Endothelial cell of umbilical vein (primary cell): ENCODE data around the gene ZNF398. TPM values are rescaled to one million over a fixed set of nuclear protein-coding genes. Genes with fewer than 3 reads are reported as not detected.

Experiments
- BruUV-seq: library from RNA; stranded (reverse); fragments of 400-500 nt; replicated peaks from 2 replicates; lab custom pipeline; 2021; lab: Mats Ljungman, UMichigan
- CTCF ChIA-PET: fragments of 300-600, 350-600 bp; sonication (Branson Sonifier 250); formaldehyde crosslinking; loops from one replicate; lab custom pipeline; 2021; ENCODE audit warnings: antibody characterized with exemption, inconsistent platforms; lab: Charles Lee
- POLR2A ChIA-PET: fragments of 300-600, 350-600 bp; sonication (Branson Sonifier 250); formaldehyde crosslinking; loops from one replicate; lab custom pipeline; 2021; ENCODE audit warnings: antibody characterized with exemption, inconsistent platforms; lab: Charles Lee
- DNase-seq: peaks from one replicate; pipeline ENCODE4 v3.0.0-alpha.2; 2011; ENCODE audit warnings: low read depth, low spot score
- FAIRE-seq: peaks from 2 replicates; lab custom pipeline; 2011; peaks lifted over from hg19 to GRCh38; lab: Jason Lieb, UNC
- H2AFZ ChIP-seq: 2 replicates; pipeline ENCODE4 v1.6.0; 2012; ENCODE audit warnings: low read depth, low read length, control low read depth, inconsistent platforms
- H3K27ac ChIP-seq: 2 replicates; pipeline ENCODE4 v1.5.1; 2011; ENCODE audit warnings: low read depth, mild to moderate bottlenecking, control low read depth, low read length, moderate library complexity; ENCODE audit not compliant: insufficient read depth
- H3K27me3 ChIP-seq, 2 experiments: 2 replicates each; pipeline versions ENCODE4 v1.6.0 to v1.6.1; 2011; ENCODE audit warnings: low read length in 2 of 2, mixed read lengths in 1 of 2; ENCODE audit not compliant: control insufficient read depth in 2 of 2, insufficient read depth in 2 of 2
- H3K36me3 ChIP-seq, 2 experiments: 2 replicates in 1 of 2; 3 replicates in 1 of 2; pipeline ENCODE4 v1.5.1; 2011; ENCODE audit warnings: low read length in 2 of 2, mild to moderate bottlenecking in 1 of 2, moderate library complexity in 1 of 2; ENCODE audit not compliant: control insufficient read depth in 2 of 2, insufficient read depth in 2 of 2; ENCODE audit errors: extremely low read depth in 1 of 2
- H3K4me1 ChIP-seq: 3 replicates; pipeline ENCODE4 v1.5.1; 2011; ENCODE audit warnings: mild to moderate bottlenecking, low read length; ENCODE audit not compliant: control insufficient read depth, insufficient read depth; ENCODE audit errors: extremely low read depth
- H3K4me2 ChIP-seq: 2 replicates; pipeline ENCODE4 v1.6.1; 2011; ENCODE audit warnings: low read length, control low read depth, mixed read lengths; ENCODE audit not compliant: insufficient read depth
- H3K4me3 ChIP-seq, 3 experiments: fragments of 200-600 bp in 1 of 3; sonication (generic), shearing (Covaris generic) in 1 of 3; replicated peaks in 1 of 3; 2 replicates each; pipeline ENCODE4 v1.5.1; 2011 to 2016; ENCODE audit warnings: control low read depth in 3 of 3, low read length in 3 of 3, mild to moderate bottlenecking in 2 of 3, inconsistent platforms in 1 of 3, low read depth in 1 of 3, moderate library complexity in 1 of 3; ENCODE audit not compliant: insufficient read depth in 1 of 3
- H3K79me2 ChIP-seq: 2 replicates; pipeline ENCODE4 v1.6.0; 2012; ENCODE audit warnings: low read length, inconsistent platforms; ENCODE audit not compliant: control insufficient read depth, insufficient read depth
- H3K9ac ChIP-seq: replicated peaks from 2 replicates; pipeline ENCODE3; 2011; ENCODE audit warnings: low read length, control low read depth; ENCODE audit not compliant: insufficient read depth; ENCODE audit errors: extremely low read depth
- H3K9me1 ChIP-seq: replicated peaks from 3 replicates; pipeline ENCODE4 v1.6.0; 2011; ENCODE audit warnings: mild to moderate bottlenecking, low read length; ENCODE audit not compliant: control insufficient read depth, insufficient read depth; ENCODE audit errors: extremely low read depth
- H3K9me3 ChIP-seq: replicated peaks from 2 replicates; pipeline ENCODE4 v1.5.1; 2012; ENCODE audit warnings: low read length, inconsistent platforms; ENCODE audit not compliant: control insufficient read depth, insufficient read depth
- H4K20me1 ChIP-seq: replicated peaks from 2 replicates; pipeline ENCODE3; 2011; ENCODE audit warnings: mild to moderate bottlenecking, low read length; ENCODE audit not compliant: control insufficient read depth, insufficient read depth; ENCODE audit errors: extremely low read depth
- CTCF ChIP-seq, 2 donors: IDR thresholded peaks; 1 replicate in 1 of 2; 2 replicates in 1 of 2; pipeline ENCODE4 v1.5.1; 2011; ENCODE audit warnings: low read length in 2 of 2, mild to moderate bottlenecking in 2 of 2, moderate library complexity in 2 of 2, control low read depth in 1 of 2, inconsistent platforms in 1 of 2, low read depth in 1 of 2; ENCODE audit not compliant: insufficient read depth in 1 of 2; ENCODE audit errors: extremely low read depth in 1 of 2
- EZH2 ChIP-seq: IDR thresholded peaks from 2 replicates; pipeline ENCODE4 v1.6.1; 2012; ENCODE audit warnings: borderline replicate concordance, low read depth, mild to moderate bottlenecking, moderate library complexity, low read length, inconsistent platforms; ENCODE audit not compliant: severe bottlenecking
- FOS ChIP-seq: IDR thresholded peaks from 2 replicates; pipeline ENCODE4 v1.6.1; 2011; ENCODE audit warnings: mild to moderate bottlenecking, low read length, moderate library complexity, borderline replicate concordance; ENCODE audit not compliant: insufficient read depth
- GATA2 ChIP-seq: IDR thresholded peaks from 2 replicates; pipeline ENCODE4 v1.7.0; 2011; ENCODE audit warnings: low read depth, mild to moderate bottlenecking, moderate library complexity, mixed read lengths, low read length; ENCODE audit not compliant: insufficient read length, insufficient read depth
- JUN ChIP-seq: IDR thresholded peaks from 2 replicates; pipeline ENCODE4 v1.6.1; 2011; ENCODE audit warnings: borderline replicate concordance, low read depth; ENCODE audit not compliant: insufficient read length, insufficient read depth
- MYC ChIP-seq: IDR thresholded peaks from one replicate; pipeline ENCODE4 v1.6.1; 2011; ENCODE audit warnings: mild to moderate bottlenecking, low read depth, low read length
- POLR2A ChIP-seq: IDR thresholded peaks from 2 replicates; pipeline ENCODE4 v1.6.1; 2012; ENCODE audit warnings: low read depth, mild to moderate bottlenecking, control low read depth, low read length
- POLR2AphosphoS5 ChIP-seq: IDR thresholded peaks from 2 replicates; pipeline ENCODE4 v1.6.1; 2012; ENCODE audit warnings: low read depth, mild to moderate bottlenecking, control low read depth, low read length, moderate library complexity; ENCODE audit not compliant: insufficient read depth
- dilution Hi-C: fragments of 300-500 bp; cut with MboI; formaldehyde crosslinking; loops from one replicate; pipeline ENCODE4 v1.15.0; 2019; ENCODE audit warnings: low sequenced_read_pairs; ENCODE audit not compliant: extremely low pct_ligation_motif_present
- intact Hi-C: fragments of 100-400 bp; cut with micrococcal nuclease; formaldehyde crosslinking; loops from one replicate; pipeline ENCODE4 v1.10.0; 2022
- polyA plus RNA-seq, 4 experiments: library from polyadenylated mRNA; depleted of rRNA in 3 of 4; stranded (reverse) in 3 of 4; unstranded in 1 of 4; fragments of >200 nt; gene quantifications; 2 replicates each; pipeline versions ENCODE4 v1.2.1 to v1.2.3, GENCODE V29; 2011 to 2012; ENCODE audit warnings: missing spikeins in 1 of 4
- total RNA-seq: library from RNA; stranded (reverse); gene quantifications from 2 replicates; pipeline ENCODE4 v1.2.3, GENCODE V29; 2021
- TF ChIP-seq, protein P1 (sequence below): IDR thresholded peaks from 2 replicates; pipeline ENCODE4 v1.6.1; 2011; ENCODE audit not compliant: insufficient read depth, insufficient read length

ZNF398 gene
- total and polyA plus RNA-seq, 2 donors (not counting 3 experiments of a cell fraction or from before 2014, with no cell fraction given) = 7.5 to 10.6 TPM

DNA sequence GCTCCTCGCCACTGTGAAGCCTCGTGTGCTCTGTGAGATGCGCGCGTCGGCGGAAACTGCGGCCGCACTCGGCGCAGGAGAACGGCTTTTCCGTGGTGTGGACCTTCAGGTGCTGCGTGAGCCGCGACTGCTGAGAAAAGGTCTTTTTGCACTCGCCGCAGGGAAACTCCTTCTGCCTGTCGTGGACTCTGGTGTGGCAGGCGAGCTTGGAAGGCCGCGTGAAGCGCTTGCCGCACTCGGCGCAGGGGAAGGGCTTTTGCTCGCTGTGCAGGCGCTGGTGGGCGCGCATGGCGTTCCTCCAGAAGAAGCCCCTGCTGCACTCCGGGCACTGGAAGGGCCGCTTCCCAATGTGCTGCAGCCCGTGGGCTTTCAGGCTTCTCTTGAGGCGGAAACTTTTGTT, 43.0 kb upstream of the ZNF398 start:
- Histone ChIP-seq H3K9me1 (no peaks in the 10 kb centered on the region), H4K20me1 (no peaks in the 10 kb centered on the region), H3K9me3 (no peaks in the 10 kb centered on the region), H2AFZ (no peak overlapping the region), H3K27ac (no peak overlapping the region), H3K4me3 (no peak overlapping the region), H3K4me2 (no peak overlapping the region), H3K79me2 (no peaks in the 10 kb centered on the region), H3K4me1 (no peaks in the 10 kb centered on the region), H3K27me3 (no peaks in the 10 kb centered on the region), H3K36me3 (no peaks in the 10 kb centered on the region), H3K9ac (no peak overlapping the region)
- FAIRE-seq = no peak
- dilution Hi-C loops = no loop called here
- DNase-seq = no peak
- intact Hi-C loops = no loop called here
- ChIA-PET POLR2A (no interaction called here), CTCF (no interaction called here)
- no TSS peak for BruUV-seq
- TF ChIP-seq POLR2A (no peak), CTCF (IDR thresholded peaks at IDR 0.05; ENCODE audit: extremely low read depth in 1 of 2, insufficient read depth in 1 of 2, low read depth in 1 of 2, low read length in 2 of 2) (no peak), POLR2AphosphoS5 (no peak), JUN (no peak), FOS (no peak)

DNA sequence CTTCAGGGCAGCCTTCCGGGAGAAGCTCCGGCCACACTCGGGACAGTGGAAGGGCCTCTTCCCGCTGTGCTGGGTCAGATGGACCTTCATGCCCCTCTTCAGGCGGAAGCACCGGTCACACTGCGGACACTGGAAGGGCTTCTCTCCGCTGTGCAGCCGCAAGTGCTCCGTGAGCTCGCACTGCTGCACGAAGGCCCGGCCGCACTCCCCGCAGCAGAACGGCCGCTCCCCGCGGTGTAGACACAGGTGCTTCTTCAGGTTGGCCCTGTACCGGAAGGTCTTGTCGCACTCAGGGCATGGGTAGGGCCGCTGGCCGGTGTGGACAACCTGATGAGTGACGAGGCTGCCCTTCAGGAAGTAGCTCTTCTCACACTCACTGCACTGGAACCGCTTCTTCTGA, 42.5 kb upstream of the ZNF398 start:
- Histone ChIP-seq H3K4me2 (no peak overlapping the region), H3K9ac (no peak overlapping the region), H3K36me3 (no peaks in the 10 kb centered on the region), H3K9me1 (no peaks in the 10 kb centered on the region), H3K27me3 (no peaks in the 10 kb centered on the region), H2AFZ (no peak overlapping the region), H3K9me3 (no peaks in the 10 kb centered on the region), H3K4me1 (no peaks in the 10 kb centered on the region), H3K4me3 (no peak overlapping the region), H3K27ac (no peak overlapping the region), H3K79me2 (no peaks in the 10 kb centered on the region), H4K20me1 (no peaks in the 10 kb centered on the region)
- DNase-seq (no peak), FAIRE-seq (no peak)
- TF ChIP-seq POLR2A (no peak), EZH2 (no peak), POLR2AphosphoS5 (no peak), GATA2 (no peak), JUN (no peak), MYC (no peak), FOS (no peak), CTCF (IDR thresholded peaks at IDR 0.05; ENCODE audit: extremely low read depth in 1 of 2, insufficient read depth in 1 of 2, low read depth in 1 of 2, low read length in 2 of 2) (no peak)
- TF ChIP-seq, protein P1, sequence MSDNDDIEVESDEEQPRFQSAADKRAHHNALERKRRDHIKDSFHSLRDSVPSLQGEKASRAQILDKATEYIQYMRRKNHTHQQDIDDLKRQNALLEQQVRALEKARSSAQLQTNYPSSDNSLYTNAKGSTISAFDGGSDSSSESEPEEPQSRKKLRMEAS = no peak
- intact Hi-C loops = no loop called here
- BruUV-seq = no TSS peak
- POLR2A ChIA-PET = no interaction called here
- dilution Hi-C loops = no loop called here
- CTCF ChIA-PET = no interaction called here
